Activated CD4-positive, alpha-beta T cell treated with anti-CD3 and anti-CD28 coated beads for 24 hours (primary cell): ENCODE data around the gene NISCH.
"Not testable (repeated sequence)": the region's sequence is repeated elsewhere in the genome, so short reads cannot be mapped to it uniquely, and the experiment has no call there.

ENCODE experiments used
- DNase-seq, 2 donors: peaks; one replicate each; pipeline ENCODE4 v3.0.0-alpha.2; 2020; ENCODE audit warnings: low read depth in 2 of 2

Gene NISCH

GRCh38 chr3:52525680-52526561, 70.5 kb downstream of the NISCH start:
- DNase-seq: no peak

- DNase-seq: not testable (repeated sequence)
Measured at GRCh38 chr3:52526671-52527038, 71.3 kb downstream of the NISCH start.

- DNase-seq: no peak
Measured at GRCh38 chr3:52527039-52527731, 71.8 kb downstream of the NISCH start.

GRCh38 chr3:52527732-52528585, 72.6 kb downstream of the NISCH start:
- DNase-seq: no peak

GRCh38 chr3:52528586-52529375, 73.4 kb downstream of the NISCH start:
- no peak for DNase-seq

- DNase-seq: no peak
Measured at GRCh38 chr3:52529376-52530333, 74.3 kb downstream of the NISCH start.

- DNase-seq: no peak
Measured at GRCh38 chr3:52530918-52531826, 75.8 kb downstream of the NISCH start.

- DNase-seq: no peak
Measured at GRCh38 chr3:52531860-52532516, 76.6 kb downstream of the NISCH start.

- no peak for DNase-seq
Measured at GRCh38 chr3:52532517-52532837, 77.1 kb downstream of the NISCH start.

GRCh38 chr3:52532838-52533622, 77.6 kb downstream of the NISCH start:
- peak in 1 of 2 donors; percentile 15 for DNase-seq

GRCh38 chr3:52533623-52534280, 78.3 kb downstream of the NISCH start, which contains the start of gene NT5DC2:
Gene NT5DC2 (minus strand): TSS chr3:52533857. CDS start chr3:52533737, 120 bp downstream.
- DNase-seq: peak; percentile 46 to 51

- DNase-seq: no peak
Measured at GRCh38 chr3:52534281-52535183, 79.1 kb downstream of the NISCH start.

- DNase-seq: no peak
Measured at GRCh38 chr3:52535411-52536111, 80.2 kb downstream of the NISCH start.

- DNase-seq: no peak
Measured at GRCh38 chr3:52536112-52536368, 80.6 kb downstream of the NISCH start.

- DNase-seq: peak; percentile 92 to 95
Measured at GRCh38 chr3:52536369-52537164, 81.2 kb downstream of the NISCH start, which contains the start of gene UQCC5. Gene UQCC5 (plus strand): TSS chr3:52536605. CDS start chr3:52536756, 151 bp downstream.
